Ishikawa (cell line): ENCODE data around the gene ACTN4.

Source experiments
- CEBPB ChIP-seq: IDR thresholded peaks from 2 replicates; pipeline ENCODE4 v1.6.1; 2012
- CREB1 ChIP-seq: IDR thresholded peaks from 2 replicates; pipeline ENCODE4 v1.6.1; 2012; ENCODE audit warnings: low read depth
- EGR1 ChIP-seq: IDR thresholded peaks from 2 replicates; pipeline ENCODE4 v1.6.1; 2012
- EP300 ChIP-seq: IDR thresholded peaks from 2 replicates; pipeline ENCODE4 v1.6.1; 2012; ENCODE audit warnings: borderline replicate concordance
- FOXM1 ChIP-seq: IDR thresholded peaks from 2 replicates; pipeline ENCODE4 v1.6.1; 2012; ENCODE audit warnings: low read depth, borderline replicate concordance
- NFIC ChIP-seq: IDR thresholded peaks from 2 replicates; pipeline ENCODE4 v1.6.1; 2012
- RAD21 ChIP-seq: IDR thresholded peaks from 2 replicates; pipeline ENCODE4 v1.6.1; 2012; ENCODE audit warnings: low read depth
- TAF1 ChIP-seq: IDR thresholded peaks from 2 replicates; pipeline ENCODE4 v1.6.1; 2012; ENCODE audit warnings: low read depth, mild to moderate bottlenecking
- TCF12 ChIP-seq: IDR thresholded peaks from 2 replicates; pipeline ENCODE4 v1.6.1; 2012; ENCODE audit warnings: low read depth
- TEAD4 ChIP-seq: IDR thresholded peaks from 2 replicates; pipeline ENCODE4 v1.6.1; 2012
- YY1 ChIP-seq: IDR thresholded peaks from 2 replicates; pipeline ENCODE4 v1.6.1; 2012; ENCODE audit warnings: low read depth
- ZBTB7A ChIP-seq: IDR thresholded peaks from 2 replicates; pipeline ENCODE4 v1.6.1; 2012; ENCODE audit warnings: low read depth
- TF ChIP-seq, protein P1 (sequence below): IDR thresholded peaks from 2 replicates; pipeline ENCODE4 v1.6.1; 2012; ENCODE audit warnings: low read depth, mild to moderate bottlenecking
- TF ChIP-seq, protein P2 (sequence below): IDR thresholded peaks from 2 replicates; pipeline ENCODE4 v1.6.1; 2012
- TF ChIP-seq, protein P3 (sequence below): IDR thresholded peaks from 2 replicates; pipeline ENCODE4 v1.6.1; 2012

ACTN4 gene

DNA sequence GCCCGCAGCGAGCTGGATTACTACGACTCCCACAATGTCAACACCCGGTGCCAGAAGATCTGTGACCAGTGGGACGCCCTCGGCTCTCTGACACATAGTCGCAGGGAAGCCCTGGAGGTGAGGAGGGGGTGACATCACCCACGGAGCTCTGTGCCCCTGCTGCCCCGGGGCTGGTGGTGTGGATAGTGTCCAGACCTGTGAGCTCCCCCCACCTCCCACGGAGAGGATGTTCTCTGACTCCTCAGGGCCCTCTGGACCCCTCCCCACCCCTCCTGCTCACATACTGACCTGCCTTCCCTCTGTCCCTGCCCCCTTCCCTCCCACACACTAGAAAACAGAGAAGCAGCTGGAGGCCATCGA, 76.1 kb downstream of the ACTN4 start:
- TF ChIP-seq CEBPB, result no peak
- no peak for TF ChIP-seq NFIC
- no peak for TF ChIP-seq ZBTB7A
- no peak for TF ChIP-seq EP300
- TF ChIP-seq, protein P1, sequence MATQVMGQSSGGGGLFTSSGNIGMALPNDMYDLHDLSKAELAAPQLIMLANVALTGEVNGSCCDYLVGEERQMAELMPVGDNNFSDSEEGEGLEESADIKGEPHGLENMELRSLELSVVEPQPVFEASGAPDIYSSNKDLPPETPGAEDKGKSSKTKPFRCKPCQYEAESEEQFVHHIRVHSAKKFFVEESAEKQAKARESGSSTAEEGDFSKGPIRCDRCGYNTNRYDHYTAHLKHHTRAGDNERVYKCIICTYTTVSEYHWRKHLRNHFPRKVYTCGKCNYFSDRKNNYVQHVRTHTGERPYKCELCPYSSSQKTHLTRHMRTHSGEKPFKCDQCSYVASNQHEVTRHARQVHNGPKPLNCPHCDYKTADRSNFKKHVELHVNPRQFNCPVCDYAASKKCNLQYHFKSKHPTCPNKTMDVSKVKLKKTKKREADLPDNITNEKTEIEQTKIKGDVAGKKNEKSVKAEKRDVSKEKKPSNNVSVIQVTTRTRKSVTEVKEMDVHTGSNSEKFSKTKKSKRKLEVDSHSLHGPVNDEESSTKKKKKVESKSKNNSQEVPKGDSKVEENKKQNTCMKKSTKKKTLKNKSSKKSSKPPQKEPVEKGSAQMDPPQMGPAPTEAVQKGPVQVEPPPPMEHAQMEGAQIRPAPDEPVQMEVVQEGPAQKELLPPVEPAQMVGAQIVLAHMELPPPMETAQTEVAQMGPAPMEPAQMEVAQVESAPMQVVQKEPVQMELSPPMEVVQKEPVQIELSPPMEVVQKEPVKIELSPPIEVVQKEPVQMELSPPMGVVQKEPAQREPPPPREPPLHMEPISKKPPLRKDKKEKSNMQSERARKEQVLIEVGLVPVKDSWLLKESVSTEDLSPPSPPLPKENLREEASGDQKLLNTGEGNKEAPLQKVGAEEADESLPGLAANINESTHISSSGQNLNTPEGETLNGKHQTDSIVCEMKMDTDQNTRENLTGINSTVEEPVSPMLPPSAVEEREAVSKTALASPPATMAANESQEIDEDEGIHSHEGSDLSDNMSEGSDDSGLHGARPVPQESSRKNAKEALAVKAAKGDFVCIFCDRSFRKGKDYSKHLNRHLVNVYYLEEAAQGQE, result no peak
- no peak for TF ChIP-seq TAF1
- TF ChIP-seq RAD21, result no peak
- no peak for TF ChIP-seq CREB1
- no peak for TF ChIP-seq TEAD4
- no peak for TF ChIP-seq EGR1
- TF ChIP-seq, protein P2, sequence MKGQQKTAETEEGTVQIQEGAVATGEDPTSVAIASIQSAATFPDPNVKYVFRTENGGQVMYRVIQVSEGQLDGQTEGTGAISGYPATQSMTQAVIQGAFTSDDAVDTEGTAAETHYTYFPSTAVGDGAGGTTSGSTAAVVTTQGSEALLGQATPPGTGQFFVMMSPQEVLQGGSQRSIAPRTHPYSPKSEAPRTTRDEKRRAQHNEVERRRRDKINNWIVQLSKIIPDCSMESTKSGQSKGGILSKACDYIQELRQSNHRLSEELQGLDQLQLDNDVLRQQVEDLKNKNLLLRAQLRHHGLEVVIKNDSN, result no peak
- TF ChIP-seq, protein P3, sequence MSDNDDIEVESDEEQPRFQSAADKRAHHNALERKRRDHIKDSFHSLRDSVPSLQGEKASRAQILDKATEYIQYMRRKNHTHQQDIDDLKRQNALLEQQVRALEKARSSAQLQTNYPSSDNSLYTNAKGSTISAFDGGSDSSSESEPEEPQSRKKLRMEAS, result no peak
- no peak for TF ChIP-seq TCF12
- TF ChIP-seq YY1, result no peak
- no peak for TF ChIP-seq FOXM1

DNA sequence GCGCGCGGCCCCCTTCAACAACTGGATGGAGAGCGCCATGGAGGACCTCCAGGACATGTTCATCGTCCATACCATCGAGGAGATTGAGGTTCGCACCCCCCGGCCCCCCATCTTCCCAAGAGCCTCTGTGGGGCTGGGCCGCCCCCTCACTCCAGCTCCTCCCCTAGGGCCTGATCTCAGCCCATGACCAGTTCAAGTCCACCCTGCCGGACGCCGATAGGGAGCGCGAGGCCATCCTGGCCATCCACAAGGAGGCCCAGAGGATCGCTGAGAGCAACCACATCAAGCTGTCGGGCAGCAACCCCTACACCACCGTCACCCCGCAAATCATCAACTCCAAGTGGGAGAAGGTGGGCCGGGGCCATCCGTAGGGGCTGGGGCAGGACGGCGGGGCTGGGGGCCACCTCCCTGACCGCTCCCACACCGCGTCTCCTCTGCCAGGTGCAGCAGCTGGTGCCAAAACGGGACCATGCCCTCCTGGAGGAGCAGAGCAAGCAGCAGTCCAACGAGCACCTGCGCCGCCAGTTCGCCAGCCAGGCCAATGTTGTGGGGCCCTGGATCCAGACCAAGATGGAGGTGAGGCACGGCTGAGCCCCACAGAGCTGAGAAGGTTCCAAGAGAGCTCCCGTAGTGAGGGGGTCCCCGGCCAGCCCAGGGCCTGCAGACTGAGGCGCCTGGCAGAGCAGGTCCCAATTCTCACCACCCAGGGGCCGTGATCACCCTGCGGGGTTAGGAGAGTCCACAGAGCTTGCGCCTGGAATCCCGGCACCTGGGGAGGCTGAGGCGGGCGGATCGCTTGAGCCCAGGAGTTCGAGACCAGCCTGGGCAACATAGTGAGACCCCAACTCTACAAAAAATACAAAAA, 76.8 kb downstream of the ACTN4 start:
- no peak for TF ChIP-seq RAD21
- no peak for TF ChIP-seq CREB1
- no peak for TF ChIP-seq EGR1
- TF ChIP-seq NFIC, result no peak
- no peak for TF ChIP-seq ZBTB7A
- TF ChIP-seq, protein P3, result no peak
- TF ChIP-seq TAF1, result no peak
- TF ChIP-seq, protein P2, result no peak
- no peak for TF ChIP-seq TCF12
- TF ChIP-seq CEBPB, result no peak
- TF ChIP-seq FOXM1, result no peak
- no peak for TF ChIP-seq YY1
- TF ChIP-seq EP300, result no peak
- TF ChIP-seq, protein P1, result no peak
- no peak for TF ChIP-seq TEAD4

DNA sequence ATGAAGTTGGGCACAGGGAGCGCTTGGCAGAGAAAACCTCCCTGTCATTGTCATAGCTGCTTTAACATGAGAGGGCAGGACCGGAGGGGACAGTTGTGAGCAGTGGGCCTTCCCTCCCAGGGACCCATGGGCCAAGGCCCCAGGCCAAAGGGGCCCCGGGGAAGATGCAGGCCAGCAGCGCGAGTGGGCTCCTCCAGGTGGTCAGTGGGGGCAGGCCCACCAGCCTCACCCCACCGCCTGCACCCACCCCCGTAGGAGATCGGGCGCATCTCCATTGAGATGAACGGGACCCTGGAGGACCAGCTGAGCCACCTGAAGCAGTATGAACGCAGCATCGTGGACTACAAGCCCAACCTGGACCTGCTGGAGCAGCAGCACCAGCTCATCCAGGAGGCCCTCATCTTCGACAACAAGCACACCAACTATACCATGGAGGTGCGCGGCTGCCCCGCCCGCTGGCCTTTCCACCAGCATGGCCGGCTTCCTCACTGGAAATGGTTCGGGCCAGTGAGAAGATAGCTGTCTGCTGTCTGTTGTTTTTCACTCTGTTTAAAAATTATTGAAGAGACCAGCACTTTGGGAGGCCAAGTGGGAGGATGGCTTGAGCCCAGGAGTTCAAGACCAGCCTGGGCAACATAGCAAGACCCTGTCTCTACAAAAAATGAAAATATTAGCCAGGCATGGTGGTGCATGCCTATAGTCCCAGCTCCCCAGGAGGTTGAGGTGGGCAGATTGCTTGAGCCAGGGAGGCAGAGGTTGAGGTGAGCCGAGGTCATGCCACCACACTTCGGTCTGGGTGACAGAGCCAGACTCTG, 78.2 kb downstream of the ACTN4 start:
- no peak for TF ChIP-seq EGR1
- TF ChIP-seq RAD21, result no peak
- TF ChIP-seq TEAD4, result no peak
- TF ChIP-seq FOXM1, result no peak
- no peak for TF ChIP-seq TAF1

DNA sequence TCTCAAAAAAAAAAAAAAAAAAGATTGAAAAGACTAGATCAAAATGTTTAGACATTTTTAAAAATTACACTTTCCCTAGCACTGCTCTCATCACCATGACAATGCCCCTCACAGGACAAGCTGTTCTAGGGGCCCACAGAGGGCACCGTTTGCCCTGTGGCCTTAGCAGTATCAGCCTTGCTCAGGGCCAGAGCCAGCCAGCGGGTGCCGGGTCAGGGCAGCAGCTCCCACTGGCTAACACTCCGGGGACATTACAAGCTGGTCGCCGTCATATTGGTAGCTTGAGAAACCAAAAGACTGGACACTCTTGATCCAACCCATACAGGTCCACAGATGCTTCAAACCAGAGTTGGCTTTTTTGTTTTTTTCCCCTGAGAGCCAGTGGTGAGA, 78.8 kb downstream of the ACTN4 start:
- TF ChIP-seq TAF1 (no peak), ZBTB7A (no peak), YY1 (no peak), EGR1 (no peak), FOXM1 (no peak), EP300 (no peak), NFIC (no peak), TCF12 (no peak), CREB1 (no peak), TEAD4 (no peak), CEBPB (no peak)
- TF ChIP-seq, protein P1, result no peak
- TF ChIP-seq, protein P3, result no peak
- TF ChIP-seq, protein P2, result no peak
